ENCODE results near the gene PIH1D1. TPM values are rescaled to one million over a fixed set of nuclear protein-coding genes. Genes with fewer than 3 reads are reported as not detected.

The PIH1D1 gene
- total and polyA plus RNA-seq, 10 of the 15 experiments (the other 5 are each of a cell fraction or from before 2014, with no cell fraction given), result 16.1 to 153 (median 106) TPM

DNA sequence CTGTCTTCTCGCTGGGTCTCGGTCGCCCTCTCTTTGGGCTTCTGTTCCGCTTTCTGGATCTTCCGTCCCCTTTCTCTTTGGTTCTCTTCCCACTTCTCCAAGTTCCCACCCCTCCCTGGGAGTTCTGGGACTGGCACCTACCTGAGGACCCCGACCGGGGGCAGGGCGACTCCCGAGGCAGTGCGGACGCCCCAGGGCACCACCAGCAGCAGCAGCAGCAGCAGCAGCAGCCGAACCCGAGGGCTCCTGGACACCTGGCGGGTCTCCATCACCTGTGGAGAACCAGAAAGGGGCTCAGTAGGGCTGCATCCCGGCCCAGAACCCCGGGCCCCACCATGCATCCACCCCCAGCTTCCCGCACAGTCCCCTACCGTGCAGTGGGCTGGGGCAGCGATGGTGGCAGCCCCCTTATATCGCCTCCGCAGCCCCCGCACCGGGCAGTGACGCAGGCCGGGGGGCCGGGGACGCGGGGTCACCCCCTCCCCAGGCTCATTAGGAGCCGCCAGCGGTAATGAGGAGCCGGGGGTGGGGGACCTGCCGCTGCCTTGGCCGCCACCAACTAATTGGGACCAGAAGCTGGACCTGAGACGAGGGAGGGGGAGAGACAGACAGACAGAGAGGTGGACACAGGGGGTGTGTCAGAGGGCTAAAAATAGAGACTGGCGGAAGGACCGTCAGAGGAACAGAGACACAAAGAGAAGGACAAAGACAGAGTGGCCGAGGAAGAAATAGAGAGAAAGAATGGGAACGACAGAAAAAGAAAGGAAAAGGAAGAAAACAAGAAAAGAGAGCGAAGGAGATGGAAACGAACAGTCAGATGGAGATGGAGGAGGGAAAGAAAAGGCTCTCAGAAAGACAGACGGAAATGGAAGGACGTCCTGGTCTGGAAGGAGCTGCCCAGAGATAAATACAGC lies 28.3 kb downstream of the PIH1D1 start, which contains the start of gene PTH2:
Gene PTH2 (minus strand): TSS at position 371 of the 914 bp plus-strand sequence. CDS start 102 bp downstream, at position 269.
- H3K27me3 ChIP-seq (replicated peaks in 1 of 2; ENCODE audit: control insufficient read depth in 2 of 2, insufficient read depth in 2 of 2, low read length in 1 of 2), result peaks cover 23 to 52% of the 10 kb centered on the region in 2 experiments
- H3K9me3 ChIP-seq (replicated peaks; ENCODE audit: control insufficient read depth, insufficient read depth, low read length), result no peaks in the 10 kb centered on the region
- H4K20me1 ChIP-seq (ENCODE audit: control insufficient read depth, insufficient read depth), result no peaks in the 10 kb centered on the region
- no peak within 1 kb of the TSS for H3K9ac ChIP-seq (ENCODE audit: control insufficient read depth, insufficient read depth, low read length)
- SMC1A ChIA-PET (ENCODE audit: uncharacterized antibody, unreplicated experiment), result interaction anchor here (0.8 to 1.7 kb wide), 3 partner anchors 8 to 32 kb away, joined by 3 to 4 read pairs (median 4); no protein-coding TSS in a partner anchor
- H3K36me3 ChIP-seq (ENCODE audit: control insufficient read depth in 2 of 2, insufficient read depth in 2 of 2, low read length in 1 of 2), result no peaks in the 10 kb centered on the region
- no peak within 1 kb of the TSS for H2AFZ ChIP-seq (ENCODE audit: control insufficient read depth, low read depth, low read length)
- H3K4me1 ChIP-seq (ENCODE audit: control insufficient read depth, insufficient read depth, low read length), result peaks cover 4% of the 10 kb centered on the region
- intact Hi-C loops (cut with micrococcal nuclease; ENCODE audit: unreplicated experiment), result no loop called here
- TF ChIP-seq SUZ12 (IDR thresholded peaks at IDR 0.05; ENCODE audit: unreplicated experiment), result peak; percentile 81
- TF ChIP-seq SPI1 (IDR thresholded peaks at IDR 0.05; ENCODE audit: borderline replicate concordance, insufficient read depth, low read depth, low read length), result peak; percentile 13; the same call in 1 of the 2 replicates
- no peak for TF ChIP-seq YY1 (IDR thresholded peaks at IDR 0.05; ENCODE audit: low read depth, low read length)
- no peak within 1 kb of the TSS for H3K4me2 ChIP-seq (ENCODE audit: control insufficient read depth, insufficient read depth)
- no peaks in the 10 kb centered on the region for H3K79me2 ChIP-seq (ENCODE audit: control insufficient read depth, insufficient read depth, low read length)
- peak; percentile 17; the same call in 1 of the 3 replicates for ATAC-seq
- in situ Hi-C loops (cut with MboI), result no loop called here
- H3K27ac ChIP-seq (ENCODE audit: control insufficient read depth, insufficient read depth), result no peak within 1 kb of the TSS
- RAD21 ChIA-PET (ENCODE audit: unreplicated experiment), result interaction anchor here (1.0 kb wide), 1 partner anchor 8 kb away, joined by 3 read pairs; no protein-coding TSS in a partner anchor
- 13% methylated on average over 38 of the region's 42 CpGs for WGBS (ENCODE audit: insufficient coverage, insufficient replicate concordance, low lambda C conversion rate, missing lambda C conversion rate)
- BruUV-seq (replicated peaks), result no TSS peak
- no peak within 1 kb of the TSS for H3K4me3 ChIP-seq
- CTCF ChIA-PET, result interaction anchor here (0.6 to 0.8 kb wide), 3 partner anchors 32 to 249 kb away, joined by 3 to 5 read pairs (median 3); no protein-coding TSS in a partner anchor
- no peak for DNase-seq (ENCODE audit: low read depth, low spot score)
- FAIRE-seq, result no peak
- POLR2A ChIA-PET, result no interaction called here

DNA sequence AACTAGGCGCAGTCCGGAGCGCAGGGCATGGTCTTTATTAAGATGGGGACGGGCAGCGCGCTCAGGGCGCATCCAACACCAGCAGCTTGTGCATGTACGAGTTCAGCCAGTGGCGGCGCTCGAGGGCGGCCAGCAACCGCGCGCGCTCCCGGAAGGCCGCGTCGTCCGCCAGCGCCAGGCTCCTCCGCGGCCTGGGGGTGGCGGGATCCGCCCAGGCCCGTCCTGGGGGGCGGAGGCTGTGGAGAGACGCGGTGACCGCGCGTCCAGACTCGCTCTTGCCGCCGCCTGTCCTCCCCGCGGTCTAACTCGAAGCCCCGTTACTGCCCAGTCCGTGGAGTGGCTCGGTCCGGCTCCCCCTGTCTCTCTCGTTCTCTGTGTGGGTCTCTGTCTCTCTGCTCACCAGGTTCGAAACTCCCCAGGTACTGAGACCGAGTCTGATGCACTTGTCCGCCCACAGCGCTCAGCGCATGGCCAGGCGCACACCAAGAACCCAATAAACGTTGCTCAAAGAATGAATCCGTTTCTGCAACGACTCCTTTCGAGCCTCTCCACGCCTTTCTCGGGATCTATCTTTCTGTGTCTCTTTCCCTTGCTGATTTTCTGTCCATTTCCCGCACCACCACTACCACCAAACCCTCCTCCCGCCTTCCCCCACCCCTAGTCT lies 29.1 kb downstream of the PIH1D1 start:
- ATAC-seq, result peak; percentile 66
- BruUV-seq (replicated peaks), result no TSS peak
- TF ChIP-seq EZH2 (IDR thresholded peaks at IDR 0.05; ENCODE audit: borderline replicate concordance, control insufficient read depth, low read depth, low read length) (0 out of 2 replicates have a peak, but pooled peaks have one; percentile 11), TAF1 (IDR thresholded peaks at IDR 0.05; ENCODE audit: borderline replicate concordance, low read depth, low read length) (no peak), IKZF1 (conservative IDR thresholded peaks at IDR 0.05) (no peak), JUNB (IDR thresholded peaks at IDR 0.05) (no peak), RCOR1 (conservative IDR thresholded peaks at IDR 0.05; ENCODE audit: low read depth, low read length) (no peak), ZNF24 (IDR thresholded peaks at IDR 0.05) (no peak), HDGF (IDR thresholded peaks at IDR 0.05) (no peak), HDAC6 (IDR thresholded peaks at IDR 0.05; ENCODE audit: unreplicated experiment) (peak; percentile 93)
- TF ChIP-seq, protein P1, sequence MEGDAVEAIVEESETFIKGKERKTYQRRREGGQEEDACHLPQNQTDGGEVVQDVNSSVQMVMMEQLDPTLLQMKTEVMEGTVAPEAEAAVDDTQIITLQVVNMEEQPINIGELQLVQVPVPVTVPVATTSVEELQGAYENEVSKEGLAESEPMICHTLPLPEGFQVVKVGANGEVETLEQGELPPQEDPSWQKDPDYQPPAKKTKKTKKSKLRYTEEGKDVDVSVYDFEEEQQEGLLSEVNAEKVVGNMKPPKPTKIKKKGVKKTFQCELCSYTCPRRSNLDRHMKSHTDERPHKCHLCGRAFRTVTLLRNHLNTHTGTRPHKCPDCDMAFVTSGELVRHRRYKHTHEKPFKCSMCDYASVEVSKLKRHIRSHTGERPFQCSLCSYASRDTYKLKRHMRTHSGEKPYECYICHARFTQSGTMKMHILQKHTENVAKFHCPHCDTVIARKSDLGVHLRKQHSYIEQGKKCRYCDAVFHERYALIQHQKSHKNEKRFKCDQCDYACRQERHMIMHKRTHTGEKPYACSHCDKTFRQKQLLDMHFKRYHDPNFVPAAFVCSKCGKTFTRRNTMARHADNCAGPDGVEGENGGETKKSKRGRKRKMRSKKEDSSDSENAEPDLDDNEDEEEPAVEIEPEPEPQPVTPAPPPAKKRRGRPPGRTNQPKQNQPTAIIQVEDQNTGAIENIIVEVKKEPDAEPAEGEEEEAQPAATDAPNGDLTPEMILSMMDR (IDR thresholded peaks at IDR 0.05 in 2 of 3, conservative IDR thresholded peaks at IDR 0.05 in 1 of 3; ENCODE audit: control insufficient read depth in 2 of 3, extremely low read depth in 1 of 3, insufficient read depth in 1 of 3, low read depth in 3 of 3, low read length in 3 of 3), result peak; percentile 17 to 31 (median 23); a peak in 2 of 6 replicates

More for the DNA sequence above, 29.1 kb downstream of the PIH1D1 start:
- ChIA-PET RAD21 (ENCODE audit: unreplicated experiment) (no interaction called here), POLR2A (no interaction called here), SMC1A (ENCODE audit: uncharacterized antibody, unreplicated experiment) (no interaction called here), CTCF (interaction anchor here (1.4 kb wide), 1 partner anchor 11 kb away, joined by 3 read pairs; no protein-coding TSS in a partner anchor)
- no peak for DNase-seq (ENCODE audit: low read depth, low spot score)
- FAIRE-seq, result no peak
- 33% methylated on average over 49 of the region's 58 CpGs for WGBS (ENCODE audit: insufficient coverage, insufficient replicate concordance, low lambda C conversion rate, missing lambda C conversion rate)
- peaks cover 4% of the 10 kb centered on the region; the same call in 1 of the 2 replicates for H3K4me1 ChIP-seq (ENCODE audit: control insufficient read depth, insufficient read depth, low read length)
- intact Hi-C loops (cut with micrococcal nuclease; ENCODE audit: unreplicated experiment) (no loop called here), in situ Hi-C loops (cut with MboI) (no loop called here)
- no peaks in the 10 kb centered on the region for H3K36me3 ChIP-seq (ENCODE audit: control insufficient read depth in 2 of 2, insufficient read depth in 2 of 2, low read length in 1 of 2)
- no peak overlapping the region for H3K4me3 ChIP-seq
- no peaks in the 10 kb centered on the region for H3K79me2 ChIP-seq (ENCODE audit: control insufficient read depth, insufficient read depth, low read length)
- no peaks in the 10 kb centered on the region for H4K20me1 ChIP-seq (ENCODE audit: control insufficient read depth, insufficient read depth)
- no peak overlapping the region for H3K9ac ChIP-seq (ENCODE audit: control insufficient read depth, insufficient read depth, low read length)
- peaks cover 23 to 49% of the 10 kb centered on the region in 2 experiments for H3K27me3 ChIP-seq (replicated peaks in 1 of 2; ENCODE audit: control insufficient read depth in 2 of 2, insufficient read depth in 2 of 2, low read length in 1 of 2)
- no peak overlapping the region for H3K27ac ChIP-seq (ENCODE audit: control insufficient read depth, insufficient read depth)
- H2AFZ ChIP-seq (ENCODE audit: control insufficient read depth, low read depth, low read length), result no peak overlapping the region
- no peaks in the 10 kb centered on the region for H3K9me3 ChIP-seq (replicated peaks; ENCODE audit: control insufficient read depth, insufficient read depth, low read length)
- no peak overlapping the region for H3K4me2 ChIP-seq (ENCODE audit: control insufficient read depth, insufficient read depth)
